BLaER1 (cell line): ENCODE data around the gene PSAT1.

Experiments
- H3K27ac ChIP-seq: shearing (Covaris generic); formaldehyde crosslinking; 2 replicates; pipeline ENCODE4 v1.8.1; 2022
- H3K27me3 ChIP-seq: shearing (Covaris generic); formaldehyde crosslinking; 2 replicates; pipeline ENCODE4 v1.8.1; 2022
- H3K36me3 ChIP-seq: shearing (Covaris generic); formaldehyde crosslinking; 2 replicates; pipeline ENCODE4 v1.8.1; 2022
- H3K4me1 ChIP-seq: shearing (Covaris generic); formaldehyde crosslinking; 2 replicates; pipeline ENCODE4 v1.8.1; 2022
- H3K4me2 ChIP-seq: shearing (Covaris generic); formaldehyde crosslinking; 2 replicates; pipeline ENCODE4 v1.8.1; 2022
- H3K4me3 ChIP-seq: shearing (Covaris generic); formaldehyde crosslinking; 2 replicates; pipeline ENCODE4 v1.8.1; 2022
- H3K9ac ChIP-seq: shearing (Covaris generic); formaldehyde crosslinking; 2 replicates; pipeline ENCODE4 v1.8.1; 2022
- H3K9me3 ChIP-seq: shearing (Covaris generic); formaldehyde crosslinking; 2 replicates; pipeline ENCODE4 v1.8.1; 2022
- H4K20me1 ChIP-seq: shearing (Covaris generic); formaldehyde crosslinking; 2 replicates; pipeline ENCODE4 v1.8.1; 2022
- Cebpa-rat ChIP-seq: shearing (Covaris generic); IDR thresholded peaks from 2 replicates; pipeline ENCODE4 v1.8.1; 2022

PSAT1 gene

DNA sequence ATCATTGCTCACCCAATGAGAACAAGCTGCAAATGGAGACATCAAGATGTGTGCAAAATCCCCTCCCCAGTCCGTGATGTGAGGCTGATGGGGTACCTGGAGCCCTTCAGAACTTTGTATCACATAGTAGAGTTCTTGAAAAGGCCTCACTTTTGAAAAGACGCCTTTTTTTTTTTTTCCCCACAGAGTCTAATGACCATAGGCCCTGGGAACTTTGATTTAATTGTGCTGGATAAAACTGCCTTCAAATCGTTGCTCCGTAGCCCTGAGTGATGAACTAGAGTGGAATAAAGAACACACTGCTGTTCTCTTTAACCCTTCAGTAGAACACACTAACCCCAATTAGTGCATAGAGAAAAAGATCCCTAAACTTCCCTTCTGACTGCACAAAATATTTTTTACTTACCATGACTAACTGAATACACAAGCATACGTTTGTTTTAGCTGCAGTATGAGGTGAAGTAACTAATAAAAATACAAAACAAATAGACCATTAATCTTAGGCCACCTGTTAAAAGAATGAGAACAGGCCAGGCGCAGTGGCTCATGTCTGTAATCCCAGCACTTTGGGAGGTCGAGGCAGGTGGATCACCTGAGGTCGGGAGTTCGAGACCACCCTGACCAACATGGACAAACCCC, 15.1 kb downstream of the PSAT1 start:
- no peak overlapping the region for H3K27ac ChIP-seq
- no peak for TF ChIP-seq Cebpa-rat
- H3K27me3 ChIP-seq: no peaks in the 10 kb centered on the region
- H3K4me3 ChIP-seq: no peak overlapping the region
- no peaks in the 10 kb centered on the region for H3K4me1 ChIP-seq
- no peak overlapping the region for H3K4me2 ChIP-seq
- H3K9ac ChIP-seq: no peak overlapping the region
- peaks cover 92% of the 10 kb centered on the region for H4K20me1 ChIP-seq
- H3K36me3 ChIP-seq: peaks cover 96% of the 10 kb centered on the region
- H3K9me3 ChIP-seq: no peaks in the 10 kb centered on the region

DNA sequence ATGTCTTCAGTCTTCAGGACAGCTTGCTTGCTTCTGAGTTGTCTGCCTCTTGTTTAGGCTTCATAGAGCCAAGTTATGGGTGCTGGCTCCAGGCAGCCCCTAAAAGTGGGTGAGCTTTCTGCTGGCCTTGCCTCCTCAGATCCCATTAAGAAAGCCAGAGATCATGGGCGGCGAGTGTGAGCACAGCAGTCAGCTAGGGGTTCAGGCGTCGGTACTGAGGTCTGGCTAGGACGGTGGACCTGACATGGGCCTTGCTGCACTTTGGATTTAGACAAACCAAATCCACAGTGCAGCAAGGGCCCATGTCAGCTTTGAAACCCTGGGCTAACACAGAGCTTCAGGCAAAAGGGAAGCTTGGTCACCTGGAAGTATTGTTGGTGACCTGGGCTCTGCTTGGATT, 17.6 kb downstream of the PSAT1 start:
- no peak for TF ChIP-seq Cebpa-rat
- no peak overlapping the region for H3K4me2 ChIP-seq
- no peak overlapping the region for H3K27ac ChIP-seq
- H4K20me1 ChIP-seq: peaks cover 86% of the 10 kb centered on the region
- H3K4me1 ChIP-seq: no peaks in the 10 kb centered on the region
- H3K9ac ChIP-seq: no peak overlapping the region
- no peak overlapping the region for H3K4me3 ChIP-seq
- no peaks in the 10 kb centered on the region for H3K27me3 ChIP-seq
- no peaks in the 10 kb centered on the region for H3K9me3 ChIP-seq
- peaks cover 96% of the 10 kb centered on the region for H3K36me3 ChIP-seq

DNA sequence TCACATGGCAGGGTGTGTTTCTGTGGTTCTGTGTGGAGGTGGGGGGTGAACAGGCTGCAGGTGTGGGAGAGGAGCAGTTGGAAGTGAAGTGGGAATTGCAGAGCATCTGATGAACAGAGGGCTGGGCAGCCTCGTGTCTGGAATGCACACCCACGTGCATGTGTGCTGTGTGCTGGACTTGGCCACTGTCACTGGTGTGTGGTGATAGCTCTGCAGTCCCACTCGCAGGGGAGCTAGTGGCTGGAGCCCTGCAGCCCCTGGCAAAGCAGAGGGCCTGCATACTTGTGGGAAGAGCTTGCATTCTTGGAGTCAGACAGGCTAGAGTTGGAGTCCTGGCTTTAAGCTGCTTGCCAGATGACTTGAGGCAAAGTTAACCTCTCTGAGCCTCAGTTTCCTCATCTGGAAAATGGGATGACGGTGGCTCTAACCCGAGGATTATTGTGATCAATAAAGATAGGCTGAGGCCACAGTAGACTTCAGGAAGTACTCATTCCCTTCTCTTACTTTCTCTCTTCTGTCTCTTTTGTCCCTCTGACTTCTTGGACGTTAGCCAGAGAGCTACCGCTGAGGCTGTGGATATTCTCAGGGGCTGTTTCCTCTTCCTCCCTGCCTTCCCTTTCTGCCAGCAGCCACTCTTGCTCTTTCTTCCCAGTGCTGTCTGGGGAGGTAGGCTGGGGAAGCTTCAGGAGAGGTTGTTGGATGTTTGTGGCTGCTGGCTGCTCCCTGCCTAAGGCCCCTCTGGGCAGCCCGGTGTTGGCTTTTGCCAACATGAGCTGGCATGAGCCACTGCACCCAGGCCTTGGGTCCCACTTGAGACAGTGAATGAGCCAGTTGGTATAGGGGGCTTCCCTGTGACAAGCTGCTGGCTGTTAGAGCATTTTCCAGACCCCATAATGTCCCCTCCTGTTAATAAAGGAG, 18.3 kb downstream of the PSAT1 start:
- Histone ChIP-seq H3K27me3 (no peaks in the 10 kb centered on the region), H3K9ac (no peak overlapping the region), H3K4me2 (no peak overlapping the region), H3K4me3 (no peak overlapping the region), H3K27ac (0 out of 2 replicates have a peak overlapping the region, but pooled peaks have one; percentile 3), H4K20me1 (peaks cover 80% of the 10 kb centered on the region), H3K4me1 (no peaks in the 10 kb centered on the region), H3K36me3 (peaks cover 96% of the 10 kb centered on the region), H3K9me3 (no peaks in the 10 kb centered on the region)
- no peak for TF ChIP-seq Cebpa-rat

DNA sequence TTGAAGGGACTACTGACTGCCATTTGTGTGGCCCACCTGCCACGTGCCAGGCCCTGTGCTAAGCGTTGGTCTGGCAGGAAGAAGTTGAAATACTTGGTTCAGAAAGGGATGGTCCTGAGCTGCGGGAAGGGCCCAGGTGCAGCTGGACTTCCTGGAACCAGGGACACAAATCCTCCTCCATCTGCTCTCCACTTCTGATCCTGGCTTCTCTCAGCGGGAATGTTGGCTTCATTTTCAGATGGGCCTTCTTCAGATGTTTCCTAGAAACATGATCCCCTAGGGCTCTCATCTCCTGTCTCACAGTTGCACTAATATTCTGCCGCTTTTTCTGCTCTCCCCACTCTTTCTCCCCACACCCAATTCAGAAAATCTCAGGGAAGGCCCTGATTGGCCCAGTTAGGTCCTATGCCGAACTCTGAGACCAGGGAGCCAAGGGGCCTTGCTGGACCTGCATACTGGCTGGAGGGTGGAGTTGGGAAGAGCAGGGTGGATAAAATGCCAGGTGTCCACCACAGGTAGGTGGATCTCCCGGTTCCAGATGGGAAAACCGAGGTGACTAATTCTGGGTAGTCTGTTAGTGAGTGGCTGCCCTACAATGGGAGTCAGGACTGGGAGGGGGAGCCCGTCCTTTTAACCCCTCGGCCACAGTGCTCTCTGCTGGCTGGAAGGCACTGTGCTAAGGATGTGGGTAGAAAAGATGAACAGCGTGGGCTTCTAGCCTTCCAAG, 19.4 kb downstream of the PSAT1 start:
- Histone ChIP-seq H3K4me2 (no peak overlapping the region), H3K36me3 (peaks cover 95% of the 10 kb centered on the region), H3K9me3 (no peaks in the 10 kb centered on the region), H3K27me3 (no peaks in the 10 kb centered on the region), H3K9ac (no peak overlapping the region), H3K27ac (no peak overlapping the region), H3K4me3 (no peak overlapping the region), H4K20me1 (peaks cover 69% of the 10 kb centered on the region), H3K4me1 (no peaks in the 10 kb centered on the region)
- TF ChIP-seq Cebpa-rat: no peak

DNA sequence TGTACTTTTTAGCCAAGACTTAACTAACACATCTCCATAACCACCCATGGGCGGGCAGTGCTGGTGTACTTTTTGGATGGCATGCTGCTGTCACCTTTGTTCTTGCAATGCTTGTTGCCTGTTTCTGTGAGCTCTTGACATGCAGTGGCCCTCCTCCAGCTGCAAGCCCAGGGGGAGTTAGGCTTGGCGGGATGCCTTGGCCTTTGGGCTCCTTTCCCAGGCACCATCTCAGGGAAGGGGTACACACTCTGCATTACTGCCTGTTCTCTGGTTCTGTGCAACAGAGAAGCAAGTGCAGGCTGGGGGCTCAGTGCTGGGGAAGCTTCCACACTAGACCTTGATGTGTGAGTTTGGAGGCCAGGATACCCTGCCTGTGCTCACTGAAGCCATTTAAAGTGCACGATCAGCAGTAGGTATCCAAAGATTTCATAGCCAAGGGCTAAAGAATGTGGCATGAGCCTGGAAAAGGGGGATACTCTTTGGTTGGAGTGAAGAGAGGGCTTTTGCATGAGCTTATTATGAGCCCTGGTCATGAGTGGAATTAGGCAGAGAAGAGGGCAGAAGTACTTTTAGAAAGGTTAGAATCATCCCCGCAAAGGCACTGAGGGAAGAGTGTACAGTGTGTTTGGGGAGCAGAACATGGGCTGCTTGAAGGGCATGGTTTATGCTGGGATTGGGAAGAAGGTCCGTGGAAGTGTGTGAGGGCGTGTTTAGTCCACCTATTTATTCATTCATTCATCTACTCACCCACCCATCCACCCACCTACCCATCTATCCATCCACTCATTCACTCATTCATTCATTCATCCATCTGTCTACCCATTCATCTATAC, 22.5 kb downstream of the PSAT1 start:
- no peak overlapping the region for H3K4me3 ChIP-seq
- H3K4me2 ChIP-seq: no peak overlapping the region
- H3K27ac ChIP-seq: no peak overlapping the region
- no peaks in the 10 kb centered on the region for H3K9me3 ChIP-seq
- peaks cover 7% of the 10 kb centered on the region for H3K4me1 ChIP-seq
- peaks cover 59% of the 10 kb centered on the region for H4K20me1 ChIP-seq
- TF ChIP-seq Cebpa-rat: no peak
- peaks cover 98% of the 10 kb centered on the region for H3K36me3 ChIP-seq
- H3K27me3 ChIP-seq: no peaks in the 10 kb centered on the region
- no peak overlapping the region for H3K9ac ChIP-seq

DNA sequence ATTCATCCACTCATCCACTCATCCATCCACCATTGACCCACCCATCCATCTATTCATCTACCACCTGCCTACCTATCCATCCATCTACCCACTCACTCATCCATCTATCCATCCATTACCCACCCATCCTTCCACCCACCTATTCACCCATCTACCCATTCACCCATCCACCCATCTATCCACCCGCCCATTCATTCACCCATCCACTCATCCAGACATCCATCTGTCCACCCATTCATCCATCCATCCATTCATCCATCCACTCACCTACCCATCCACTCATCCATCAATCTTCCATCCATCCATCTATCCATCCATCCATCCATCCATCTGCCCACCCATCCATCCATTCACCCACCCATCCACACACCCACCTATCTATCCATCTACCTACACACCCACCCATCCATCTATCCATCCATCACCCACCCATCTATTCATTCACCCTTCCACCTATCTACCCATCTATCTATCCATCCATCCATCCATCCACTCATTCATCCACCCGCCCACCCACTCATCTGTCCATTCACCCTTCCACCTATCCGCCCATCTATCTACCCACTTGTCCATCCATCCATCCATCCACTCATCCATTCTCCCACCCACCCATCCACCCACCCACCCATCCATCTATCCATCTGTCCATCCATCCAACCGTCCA, 23.2 kb downstream of the PSAT1 start:
- no peaks in the 10 kb centered on the region for H3K9me3 ChIP-seq
- H3K27ac ChIP-seq: no peak overlapping the region
- H3K36me3 ChIP-seq: peaks cover 95% of the 10 kb centered on the region
- no peak overlapping the region for H3K4me3 ChIP-seq
- H3K4me1 ChIP-seq: peaks cover 15% of the 10 kb centered on the region
- no peaks in the 10 kb centered on the region for H3K27me3 ChIP-seq
- no peak overlapping the region for H3K9ac ChIP-seq
- no peak overlapping the region for H3K4me2 ChIP-seq
- H4K20me1 ChIP-seq: peaks cover 58% of the 10 kb centered on the region
- TF ChIP-seq Cebpa-rat: no peak

DNA sequence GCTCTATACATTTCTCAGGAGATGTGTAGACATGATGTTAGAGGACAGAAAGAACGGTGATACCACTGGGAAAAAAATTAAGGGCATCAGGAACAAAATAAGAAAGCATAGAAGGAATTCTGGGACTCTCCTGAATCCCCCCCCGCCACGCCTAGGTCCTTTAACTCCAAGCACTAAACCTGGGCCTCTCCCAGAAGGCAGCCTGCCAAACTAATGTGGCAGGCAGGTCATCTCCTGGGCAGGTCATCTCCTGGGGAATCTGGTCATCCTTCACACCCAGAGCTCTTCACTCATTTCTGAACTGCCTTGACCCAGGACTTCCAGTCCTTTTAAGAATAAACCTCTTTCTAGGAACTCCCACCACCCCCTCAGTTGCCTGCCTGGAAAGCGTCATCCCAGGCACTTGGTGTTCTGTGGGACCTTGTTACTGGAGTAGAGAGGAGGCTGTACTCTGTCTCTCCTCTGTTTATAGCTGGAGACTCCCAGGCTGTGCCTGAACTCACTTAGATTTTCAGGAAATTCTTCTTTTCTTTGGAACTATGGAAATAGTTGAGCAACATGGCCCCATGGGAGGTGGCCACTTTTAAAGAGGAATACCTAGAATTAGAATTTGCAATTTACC, 24.1 kb downstream of the PSAT1 start:
- no peak overlapping the region for H3K9ac ChIP-seq
- H3K27me3 ChIP-seq: no peaks in the 10 kb centered on the region
- no peak for TF ChIP-seq Cebpa-rat
- H4K20me1 ChIP-seq: peaks cover 58% of the 10 kb centered on the region
- H3K27ac ChIP-seq: no peak overlapping the region
- H3K9me3 ChIP-seq: no peaks in the 10 kb centered on the region
- H3K4me3 ChIP-seq: no peak overlapping the region
- H3K36me3 ChIP-seq: peaks cover 95% of the 10 kb centered on the region
- peaks cover 23% of the 10 kb centered on the region for H3K4me1 ChIP-seq
- H3K4me2 ChIP-seq: no peak overlapping the region

DNA sequence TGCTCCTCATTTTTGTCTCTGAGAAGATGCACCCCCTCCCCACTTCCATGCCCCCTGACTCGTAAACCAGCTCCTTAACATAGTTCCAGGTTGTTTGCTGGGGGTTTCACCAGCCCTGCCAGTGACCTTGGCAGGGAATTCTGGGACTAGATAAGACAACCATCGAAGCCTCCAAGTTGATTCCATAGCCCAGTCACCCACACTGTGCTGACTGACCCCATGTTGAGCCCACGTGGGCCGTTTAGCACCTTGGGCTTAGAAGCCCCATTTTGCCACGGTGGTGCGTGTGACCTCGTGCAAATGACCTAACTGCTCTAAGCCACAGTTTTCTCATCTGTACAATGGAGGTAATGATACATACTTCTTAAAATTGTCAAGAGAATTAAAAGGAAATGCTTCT, 24.6 kb downstream of the PSAT1 start:
- peaks cover 58% of the 10 kb centered on the region for H4K20me1 ChIP-seq

More for the DNA sequence above, 24.6 kb downstream of the PSAT1 start:
- Histone ChIP-seq H3K4me2 (no peak overlapping the region), H3K4me3 (no peak overlapping the region), H3K9me3 (no peaks in the 10 kb centered on the region), H3K27ac (no peak overlapping the region), H3K36me3 (peaks cover 95% of the 10 kb centered on the region), H3K4me1 (peaks cover 24% of the 10 kb centered on the region), H3K27me3 (no peaks in the 10 kb centered on the region), H3K9ac (no peak overlapping the region)
- no peak for TF ChIP-seq Cebpa-rat
